Loucy (cell line): Measurements from ENCODE around the gene RB1.

ENCODE experiments used
- CTCF ChIP-seq: fragments of 200-600 bp; sonication (generic); conservative IDR thresholded peaks from 2 replicates; pipeline ENCODE4 v1.5.1; 2014; ENCODE audit warnings: mild to moderate bottlenecking, antibody characterized with exemption, low read length
- EZH2phosphoT487 ChIP-seq: fragments of 200-600 bp; IDR thresholded peaks from 2 replicates; pipeline ENCODE4 v1.6.1; 2018; ENCODE audit warnings: antibody characterized with exemption, mild to moderate bottlenecking, moderate library complexity, borderline replicate concordance

- TF ChIP-seq CTCF (no peak), EZH2phosphoT487 (no peak)
Observed at GRCh38 chr13:48266701-48267639, 36.6 kb upstream of the RB1 start.
